Measurements from ENCODE around the gene TP73.

TP73 gene

GRCh38 chr1:3675436-3675835, 23.1 kb downstream of the TP73 start:
- Mint-ChIP-seq H3K9me3 (no peaks in the 10 kb centered on the region), H3K4me1 (ENCODE audit: low read depth) (peaks cover 9% of the 10 kb centered on the region), H3K27ac (no peak overlapping the region), H3K27me3 (ENCODE audit: low read depth) (peaks cover 5% of the 10 kb centered on the region), H3K4me3 (no peak overlapping the region), H3K36me3 (ENCODE audit: low read depth) (no peaks in the 10 kb centered on the region)

- Mint-ChIP-seq H3K9me3 (no peaks in the 10 kb centered on the region), H3K27me3 (ENCODE audit: low read depth) (peaks cover 5% of the 10 kb centered on the region), H3K36me3 (ENCODE audit: low read depth) (no peaks in the 10 kb centered on the region), H3K4me3 (no peak overlapping the region), H3K4me1 (ENCODE audit: low read depth) (peaks cover 9% of the 10 kb centered on the region), H3K27ac (no peak overlapping the region)
Observed at GRCh38 chr1:3676581-3677470, 24.5 kb downstream of the TP73 start.

GRCh38 chr1:3677484-3677883, 25.2 kb downstream of the TP73 start:
- no peak overlapping the region for H3K4me3 Mint-ChIP-seq
- H3K27me3 Mint-ChIP-seq (ENCODE audit: low read depth) = peaks cover 5% of the 10 kb centered on the region
- no peak overlapping the region for H3K27ac Mint-ChIP-seq
- H3K9me3 Mint-ChIP-seq = no peaks in the 10 kb centered on the region
- peaks cover 9% of the 10 kb centered on the region for H3K4me1 Mint-ChIP-seq (ENCODE audit: low read depth)
- H3K36me3 Mint-ChIP-seq (ENCODE audit: low read depth) = no peaks in the 10 kb centered on the region

- Mint-ChIP-seq H3K4me3 (no peak overlapping the region), H3K27ac (no peak overlapping the region), H3K9me3 (no peaks in the 10 kb centered on the region), H3K4me1 (ENCODE audit: low read depth) (peaks cover 7% of the 10 kb centered on the region), H3K36me3 (ENCODE audit: low read depth) (no peaks in the 10 kb centered on the region), H3K27me3 (ENCODE audit: low read depth) (peaks cover 5% of the 10 kb centered on the region)
Observed at GRCh38 chr1:3678361-3679097, 26.2 kb downstream of the TP73 start.

GRCh38 chr1:3679098-3679555, 26.8 kb downstream of the TP73 start:
- no peaks in the 10 kb centered on the region for H3K9me3 Mint-ChIP-seq
- H3K4me3 Mint-ChIP-seq = peak overlapping the region; percentile 18
- H3K27me3 Mint-ChIP-seq (ENCODE audit: low read depth) = peaks cover 5% of the 10 kb centered on the region
- H3K36me3 Mint-ChIP-seq (ENCODE audit: low read depth) = no peaks in the 10 kb centered on the region
- no peak overlapping the region for H3K27ac Mint-ChIP-seq
- H3K4me1 Mint-ChIP-seq (ENCODE audit: low read depth) = peaks cover 5% of the 10 kb centered on the region

- no peak overlapping the region for H3K27ac Mint-ChIP-seq
Observed at GRCh38 chr1:3679799-3680453, 27.6 kb downstream of the TP73 start.

GRCh38 chr1:3680488-3681230, 28.3 kb downstream of the TP73 start:
- H3K4me1 Mint-ChIP-seq (ENCODE audit: low read depth) = peaks cover 5% of the 10 kb centered on the region
- no peak overlapping the region for H3K4me3 Mint-ChIP-seq
- H3K27ac Mint-ChIP-seq = no peak overlapping the region
- H3K36me3 Mint-ChIP-seq (ENCODE audit: low read depth) = no peaks in the 10 kb centered on the region
- H3K27me3 Mint-ChIP-seq (ENCODE audit: low read depth) = peaks cover 5% of the 10 kb centered on the region
- no peaks in the 10 kb centered on the region for H3K9me3 Mint-ChIP-seq

More at GRCh38 chr1:3679799-3680453, 27.6 kb downstream of the TP73 start:
- Mint-ChIP-seq H3K27me3 (ENCODE audit: low read depth) (peaks cover 5% of the 10 kb centered on the region), H3K4me3 (no peak overlapping the region), H3K4me1 (ENCODE audit: low read depth) (peaks cover 5% of the 10 kb centered on the region), H3K36me3 (ENCODE audit: low read depth) (no peaks in the 10 kb centered on the region), H3K9me3 (no peaks in the 10 kb centered on the region)

- H3K4me1 Mint-ChIP-seq (ENCODE audit: low read depth) = peaks cover 5% of the 10 kb centered on the region
- H3K9me3 Mint-ChIP-seq = no peaks in the 10 kb centered on the region
- H3K36me3 Mint-ChIP-seq (ENCODE audit: low read depth) = no peaks in the 10 kb centered on the region
- H3K27me3 Mint-ChIP-seq (ENCODE audit: low read depth) = peaks cover 5% of the 10 kb centered on the region
- no peak overlapping the region for H3K27ac Mint-ChIP-seq
- H3K4me3 Mint-ChIP-seq = no peak overlapping the region
Observed at GRCh38 chr1:3681231-3681897, 29.0 kb downstream of the TP73 start.

GRCh38 chr1:3681898-3682806, 29.8 kb downstream of the TP73 start:
- no peaks in the 10 kb centered on the region for H3K36me3 Mint-ChIP-seq (ENCODE audit: low read depth)
- no peak overlapping the region for H3K27ac Mint-ChIP-seq
- peaks cover 5% of the 10 kb centered on the region for H3K4me1 Mint-ChIP-seq (ENCODE audit: low read depth)
- H3K27me3 Mint-ChIP-seq (ENCODE audit: low read depth) = peaks cover 5% of the 10 kb centered on the region
- H3K4me3 Mint-ChIP-seq = no peak overlapping the region
- no peaks in the 10 kb centered on the region for H3K9me3 Mint-ChIP-seq

GRCh38 chr1:3683197-3683596, 30.9 kb downstream of the TP73 start:
- Mint-ChIP-seq H3K9me3 (no peaks in the 10 kb centered on the region), H3K36me3 (ENCODE audit: low read depth) (no peaks in the 10 kb centered on the region), H3K27me3 (ENCODE audit: low read depth) (peaks cover 5% of the 10 kb centered on the region), H3K27ac (no peak overlapping the region), H3K4me1 (ENCODE audit: low read depth) (peaks cover 5% of the 10 kb centered on the region), H3K4me3 (no peak overlapping the region)

GRCh38 chr1:3683992-3684391, 31.7 kb downstream of the TP73 start:
- Mint-ChIP-seq H3K4me1 (ENCODE audit: low read depth) (peaks cover 5% of the 10 kb centered on the region), H3K36me3 (ENCODE audit: low read depth) (no peaks in the 10 kb centered on the region), H3K27me3 (ENCODE audit: low read depth) (peaks cover 5% of the 10 kb centered on the region), H3K9me3 (no peaks in the 10 kb centered on the region), H3K27ac (no peak overlapping the region), H3K4me3 (no peak overlapping the region)

GRCh38 chr1:3685222-3685621, 32.9 kb downstream of the TP73 start:
- H3K9me3 Mint-ChIP-seq = no peaks in the 10 kb centered on the region
- H3K27me3 Mint-ChIP-seq (ENCODE audit: low read depth) = no peaks in the 10 kb centered on the region
- no peak overlapping the region for H3K4me3 Mint-ChIP-seq
- no peaks in the 10 kb centered on the region for H3K36me3 Mint-ChIP-seq (ENCODE audit: low read depth)
- no peak overlapping the region for H3K27ac Mint-ChIP-seq
- H3K4me1 Mint-ChIP-seq (ENCODE audit: low read depth) = no peaks in the 10 kb centered on the region

- Mint-ChIP-seq H3K27ac (no peak overlapping the region), H3K4me1 (ENCODE audit: low read depth) (no peaks in the 10 kb centered on the region), H3K27me3 (ENCODE audit: low read depth) (no peaks in the 10 kb centered on the region), H3K36me3 (ENCODE audit: low read depth) (no peaks in the 10 kb centered on the region), H3K9me3 (no peaks in the 10 kb centered on the region), H3K4me3 (no peak overlapping the region)
Observed at GRCh38 chr1:3685906-3686305, 33.6 kb downstream of the TP73 start.

All from T-helper 1 cell treated with Interleukin-12 subunit alpha and Interleukin-12 subunit beta and Interleukin-4 antibody, amounts not matched to agents 30 μg/mL and 1 μg/mL, for 36 hours (primary cell).